GM23338 (cell line): ENCODE data around the gene LMO7. TPM values are rescaled to one million over a fixed set of nuclear protein-coding genes. Genes with fewer than 3 reads are reported as not detected.

Source experiments
- ATAC-seq: fragments of 200-7000 bp; cut with Tn5 transposase; 3 replicates; pipeline ENCODE4 v1.9.1; 2020
- DNase-seq: peaks from one replicate; pipeline ENCODE4 v3.0.0-alpha.2; 2015; ENCODE audit warnings: low spot score
- H2AFZ ChIP-seq: fragments of 200-600 bp; sonication (generic); 2 replicates; pipeline ENCODE4 v1.8.0; 2016; ENCODE audit warnings: antibody characterized with exemption, mild to moderate bottlenecking, moderate library complexity
- H3F3A ChIP-seq: fragments of 200-600 bp; sonication (generic); replicated peaks from 2 replicates; pipeline ENCODE4 v1.8.0; 2017; ENCODE audit warnings: antibody characterized with exemption, mixed run types, low read depth
- H3K27ac ChIP-seq: fragments of 200-600 bp; sonication (generic); 2 replicates; pipeline ENCODE4 v1.6.1; 2016; ENCODE audit warnings: low read depth
- H3K27me3 ChIP-seq: fragments of 200-600 bp; sonication (generic); 2 replicates; pipeline ENCODE4 v1.8.0; 2016; ENCODE audit warnings: mild to moderate bottlenecking, mixed run types, moderate library complexity; ENCODE audit not compliant: insufficient read depth
- H3K36me3 ChIP-seq: fragments of 200-600 bp; sonication (generic); 2 replicates; pipeline ENCODE4 v1.8.0; 2016; ENCODE audit warnings: mild to moderate bottlenecking; ENCODE audit not compliant: insufficient read depth
- H3K4me1 ChIP-seq: fragments of 200-600 bp; sonication (generic); 2 replicates; pipeline ENCODE4 v1.8.0; 2016; ENCODE audit warnings: mild to moderate bottlenecking, moderate library complexity; ENCODE audit not compliant: insufficient read depth
- H3K4me2 ChIP-seq: fragments of 200-600 bp; sonication (generic); 2 replicates; pipeline ENCODE4 v1.7.1; 2017; ENCODE audit warnings: mixed run types
- H3K4me3 ChIP-seq: fragments of 200-600 bp; sonication (generic); 2 replicates; pipeline ENCODE4 v1.6.1; 2016; ENCODE audit warnings: mixed run types
- H3K79me2 ChIP-seq: fragments of 200-600 bp; sonication (generic); replicated peaks from 2 replicates; pipeline ENCODE4 v1.8.0; 2017; ENCODE audit warnings: mild to moderate bottlenecking; ENCODE audit not compliant: insufficient read depth
- H3K9me2 ChIP-seq: fragments of 200-600 bp; sonication (generic); 2 replicates; pipeline ENCODE4 v1.8.0; 2017; ENCODE audit not compliant: insufficient read depth
- H4K20me1 ChIP-seq: fragments of 200-600 bp; sonication (generic); replicated peaks from 2 replicates; pipeline ENCODE4 v1.8.0; 2017; ENCODE audit warnings: mild to moderate bottlenecking; ENCODE audit not compliant: insufficient read depth
- H3K27ac Mint-ChIP-seq: 2 replicates; pipeline ENCODE4 v1.8.0; 2020; ENCODE audit warnings: inconsistent platforms, mild to moderate bottlenecking, moderate library complexity, mixed read lengths
- H3K27me3 Mint-ChIP-seq: 3 replicates; pipeline ENCODE4 v1.8.0; 2022; ENCODE audit warnings: low read depth, mild to moderate bottlenecking, moderate library complexity, mixed read lengths, inconsistent platforms; ENCODE audit not compliant: insufficient read depth, poor library complexity
- H3K36me3 Mint-ChIP-seq: 3 replicates; pipeline ENCODE4 v1.8.0; 2021; ENCODE audit warnings: low read depth, mild to moderate bottlenecking, inconsistent platforms, moderate library complexity, mixed read lengths
- H3K4me1 Mint-ChIP-seq: 3 replicates; pipeline ENCODE4 v1.8.0; 2020; ENCODE audit warnings: mild to moderate bottlenecking, inconsistent platforms, mixed read lengths
- H3K4me3 Mint-ChIP-seq: 3 replicates; pipeline ENCODE4 v1.8.0; 2021; ENCODE audit warnings: moderate library complexity, mild to moderate bottlenecking, inconsistent platforms, mixed read lengths
- H3K9me3 Mint-ChIP-seq: 3 replicates; pipeline ENCODE4 v1.8.0; 2020; ENCODE audit warnings: moderate library complexity, mild to moderate bottlenecking, inconsistent platforms, mixed read lengths
- CREB1 ChIP-seq: fragments of 250-450 bp; sonication (Bioruptor Pico); IDR thresholded peaks from 2 replicates; pipeline ENCODE4 v1.5.0; 2020; ENCODE audit warnings: low read depth, mild to moderate bottlenecking, moderate library complexity
- EZH2 ChIP-seq: fragments of 200-600 bp; sonication (generic); IDR thresholded peaks from one replicate; pipeline ENCODE4 v1.8.0; 2017; ENCODE audit warnings: antibody characterized with exemption, mild to moderate bottlenecking, low read depth; ENCODE audit not compliant: unreplicated experiment
- EZH2phosphoT487 ChIP-seq: fragments of 200-600 bp; sonication (generic); IDR thresholded peaks from one replicate; pipeline ENCODE4 v1.8.1; 2018; ENCODE audit warnings: antibody characterized with exemption; ENCODE audit not compliant: unreplicated experiment
- JUNB ChIP-seq: IDR thresholded peaks from one replicate; pipeline ENCODE4 v1.6.1; 2016; ENCODE audit warnings: antibody characterized with exemption; ENCODE audit not compliant: unreplicated experiment
- NANOG ChIP-seq: IDR thresholded peaks from 2 replicates; pipeline ENCODE4 v1.6.1; 2016; ENCODE audit warnings: antibody characterized with exemption, borderline replicate concordance
- POLR2AphosphoS5 ChIP-seq: IDR thresholded peaks from 2 replicates; pipeline ENCODE4 v1.6.1; 2016; ENCODE audit warnings: antibody characterized with exemption, low read depth
- STAT1 ChIP-seq: IDR thresholded peaks from one replicate; pipeline ENCODE4 v1.6.1; 2016; ENCODE audit warnings: antibody characterized with exemption; ENCODE audit not compliant: unreplicated experiment
- ZNF114 ChIP-seq: fragments of 250-450 bp; sonication (Bioruptor Pico); IDR thresholded peaks from 2 replicates; pipeline ENCODE4 v1.5.0; 2020; ENCODE audit warnings: mild to moderate bottlenecking, moderate library complexity
- ZNF331 ChIP-seq: fragments of 250-450 bp; sonication (Bioruptor Pico); IDR thresholded peaks from 2 replicates; pipeline ENCODE4 v1.5.0; 2020; ENCODE audit warnings: low read depth, mild to moderate bottlenecking, moderate library complexity
- polyA plus RNA-seq: library from polyadenylated mRNA; unstranded; fragments of >200 nt; fragmentation: Nextera tagmentation; extraction: Ambion mirVana; gene quantifications from 2 replicates; pipeline ENCODE4 v1.2.1, GENCODE V29; 2016
- total RNA-seq: library from RNA; depleted of rRNA; stranded (reverse); fragments of >200 nt; shearing (Covaris generic); gene quantifications from 2 replicates; pipeline ENCODE4 v1.2.3, GENCODE V29; 2014
- TF ChIP-seq, protein P1 (sequence below): fragments of 250-450 bp; sonication (Bioruptor Pico); IDR thresholded peaks from 2 replicates; pipeline ENCODE4 v1.5.0; 2020; ENCODE audit warnings: mild to moderate bottlenecking, moderate library complexity
- TF ChIP-seq, protein P2 (sequence below): IDR thresholded peaks from 2 replicates; pipeline ENCODE4 v1.6.1; 2016; ENCODE audit warnings: antibody characterized with exemption
- TF ChIP-seq, protein P3 (sequence below), 2 experiments: fragments of 200-600 bp in 1 of 2; sonication (generic) in 1 of 2; conservative IDR thresholded peaks; 2 replicates each; pipeline versions ENCODE4 v1.5.1 to v1.6.1; 2016 to 2017; ENCODE audit warnings: antibody characterized with exemption in 2 of 2, low read depth in 2 of 2, mild to moderate bottlenecking in 2 of 2, moderate library complexity in 1 of 2
- TF ChIP-seq, protein P4 (sequence below): IDR thresholded peaks from one replicate; pipeline ENCODE4 v1.6.1; 2018; ENCODE audit warnings: antibody characterized with exemption; ENCODE audit not compliant: unreplicated experiment

The LMO7 gene
- total and polyA plus RNA-seq, 2 experiments from 2014 or later = 22.3 to 26.9 TPM

DNA sequence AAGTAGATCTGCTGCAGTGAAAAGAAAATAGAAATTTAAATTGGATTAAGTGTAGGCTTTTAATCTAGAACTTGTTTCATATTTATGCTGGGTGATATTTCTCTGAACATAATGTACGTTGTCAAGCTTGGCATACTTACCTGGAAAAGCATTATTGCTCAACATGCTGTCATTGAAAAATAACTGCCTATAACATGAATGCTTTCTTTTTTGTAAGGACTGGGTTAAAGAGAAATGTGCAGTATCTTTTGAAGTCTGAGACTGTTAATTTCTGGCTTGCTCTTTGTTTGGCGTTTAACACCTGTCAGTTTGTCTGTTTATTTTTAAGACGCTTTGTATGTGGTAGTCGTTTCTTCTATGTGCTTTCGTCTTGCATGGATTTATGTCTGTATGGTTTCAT, 175.2 kb downstream of the LMO7 start:
- H4K20me1 ChIP-seq = no peaks in the 10 kb centered on the region
- no peak overlapping the region for H3K27ac ChIP-seq
- H3K4me2 ChIP-seq = no peak overlapping the region
- H3K9me2 ChIP-seq = 0 out of 2 replicates have a peak, but pooled peaks cover 4% of the 10 kb centered on the region
- Mint-ChIP-seq H3K4me3 (no peak overlapping the region), H3K27me3 (no peaks in the 10 kb centered on the region), H3K27ac (no peak overlapping the region), H3K4me1 (peaks cover 9% of the 10 kb centered on the region), H3K9me3 (no peaks in the 10 kb centered on the region), H3K36me3 (peaks cover 10% of the 10 kb centered on the region; the same call in 2 of the 3 replicates)
- TF ChIP-seq, protein P1, sequence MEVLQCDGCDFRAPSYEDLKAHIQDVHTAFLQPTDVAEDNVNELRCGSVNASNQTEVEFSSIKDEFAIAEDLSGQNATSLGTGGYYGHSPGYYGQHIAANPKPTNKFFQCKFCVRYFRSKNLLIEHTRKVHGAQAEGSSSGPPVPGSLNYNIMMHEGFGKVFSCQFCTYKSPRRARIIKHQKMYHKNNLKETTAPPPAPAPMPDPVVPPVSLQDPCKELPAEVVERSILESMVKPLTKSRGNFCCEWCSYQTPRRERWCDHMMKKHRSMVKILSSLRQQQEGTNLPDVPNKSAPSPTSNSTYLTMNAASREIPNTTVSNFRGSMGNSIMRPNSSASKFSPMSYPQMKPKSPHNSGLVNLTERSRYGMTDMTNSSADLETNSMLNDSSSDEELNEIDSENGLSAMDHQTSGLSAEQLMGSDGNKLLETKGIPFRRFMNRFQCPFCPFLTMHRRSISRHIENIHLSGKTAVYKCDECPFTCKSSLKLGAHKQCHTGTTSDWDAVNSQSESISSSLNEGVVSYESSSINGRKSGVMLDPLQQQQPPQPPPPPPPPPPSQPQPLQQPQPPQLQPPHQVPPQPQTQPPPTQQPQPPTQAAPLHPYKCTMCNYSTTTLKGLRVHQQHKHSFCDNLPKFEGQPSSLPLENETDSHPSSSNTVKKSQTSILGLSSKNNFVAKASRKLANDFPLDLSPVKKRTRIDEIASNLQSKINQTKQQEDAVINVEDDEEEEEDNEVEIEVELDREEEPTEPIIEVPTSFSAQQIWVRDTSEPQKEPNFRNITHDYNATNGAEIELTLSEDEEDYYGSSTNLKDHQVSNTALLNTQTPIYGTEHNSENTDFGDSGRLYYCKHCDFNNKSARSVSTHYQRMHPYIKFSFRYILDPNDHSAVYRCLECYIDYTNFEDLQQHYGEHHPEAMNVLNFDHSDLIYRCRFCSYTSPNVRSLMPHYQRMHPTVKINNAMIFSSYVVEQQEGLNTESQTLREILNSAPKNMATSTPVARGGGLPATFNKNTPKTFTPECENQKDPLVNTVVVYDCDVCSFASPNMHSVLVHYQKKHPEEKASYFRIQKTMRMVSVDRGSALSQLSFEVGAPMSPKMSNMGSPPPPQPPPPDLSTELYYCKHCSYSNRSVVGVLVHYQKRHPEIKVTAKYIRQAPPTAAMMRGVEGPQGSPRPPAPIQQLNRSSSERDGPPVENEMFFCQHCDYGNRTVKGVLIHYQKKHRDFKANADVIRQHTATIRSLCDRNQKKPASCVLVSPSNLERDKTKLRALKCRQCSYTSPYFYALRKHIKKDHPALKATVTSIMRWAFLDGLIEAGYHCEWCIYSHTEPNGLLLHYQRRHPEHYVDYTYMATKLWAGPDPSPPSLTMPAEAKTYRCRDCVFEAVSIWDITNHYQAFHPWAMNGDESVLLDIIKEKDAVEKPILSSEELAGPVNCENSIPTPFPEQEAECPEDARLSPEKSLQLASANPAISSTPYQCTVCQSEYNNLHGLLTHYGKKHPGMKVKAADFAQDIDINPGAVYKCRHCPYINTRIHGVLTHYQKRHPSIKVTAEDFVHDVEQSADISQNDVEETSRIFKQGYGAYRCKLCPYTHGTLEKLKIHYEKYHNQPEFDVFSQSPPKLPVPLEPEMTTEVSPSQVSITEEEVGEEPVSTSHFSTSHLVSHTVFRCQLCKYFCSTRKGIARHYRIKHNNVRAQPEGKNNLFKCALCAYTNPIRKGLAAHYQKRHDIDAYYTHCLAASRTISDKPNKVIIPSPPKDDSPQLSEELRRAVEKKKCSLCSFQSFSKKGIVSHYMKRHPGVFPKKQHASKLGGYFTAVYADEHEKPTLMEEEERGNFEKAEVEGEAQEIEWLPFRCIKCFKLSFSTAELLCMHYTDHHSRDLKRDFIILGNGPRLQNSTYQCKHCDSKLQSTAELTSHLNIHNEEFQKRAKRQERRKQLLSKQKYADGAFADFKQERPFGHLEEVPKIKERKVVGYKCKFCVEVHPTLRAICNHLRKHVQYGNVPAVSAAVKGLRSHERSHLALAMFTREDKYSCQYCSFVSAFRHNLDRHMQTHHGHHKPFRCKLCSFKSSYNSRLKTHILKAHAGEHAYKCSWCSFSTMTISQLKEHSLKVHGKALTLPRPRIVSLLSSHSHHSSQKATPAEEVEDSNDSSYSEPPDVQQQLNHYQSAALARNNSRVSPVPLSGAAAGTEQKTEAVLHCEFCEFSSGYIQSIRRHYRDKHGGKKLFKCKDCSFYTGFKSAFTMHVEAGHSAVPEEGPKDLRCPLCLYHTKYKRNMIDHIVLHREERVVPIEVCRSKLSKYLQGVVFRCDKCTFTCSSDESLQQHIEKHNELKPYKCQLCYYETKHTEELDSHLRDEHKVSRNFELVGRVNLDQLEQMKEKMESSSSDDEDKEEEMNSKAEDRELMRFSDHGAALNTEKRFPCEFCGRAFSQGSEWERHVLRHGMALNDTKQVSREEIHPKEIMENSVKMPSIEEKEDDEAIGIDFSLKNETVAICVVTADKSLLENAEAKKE = no peak
- TF ChIP-seq CREB1 (CRISPR knock-in tag) = no peak
- TF ChIP-seq EZH2phosphoT487 = no peak
- no peak for TF ChIP-seq ZNF331
- TF ChIP-seq, protein P2, sequence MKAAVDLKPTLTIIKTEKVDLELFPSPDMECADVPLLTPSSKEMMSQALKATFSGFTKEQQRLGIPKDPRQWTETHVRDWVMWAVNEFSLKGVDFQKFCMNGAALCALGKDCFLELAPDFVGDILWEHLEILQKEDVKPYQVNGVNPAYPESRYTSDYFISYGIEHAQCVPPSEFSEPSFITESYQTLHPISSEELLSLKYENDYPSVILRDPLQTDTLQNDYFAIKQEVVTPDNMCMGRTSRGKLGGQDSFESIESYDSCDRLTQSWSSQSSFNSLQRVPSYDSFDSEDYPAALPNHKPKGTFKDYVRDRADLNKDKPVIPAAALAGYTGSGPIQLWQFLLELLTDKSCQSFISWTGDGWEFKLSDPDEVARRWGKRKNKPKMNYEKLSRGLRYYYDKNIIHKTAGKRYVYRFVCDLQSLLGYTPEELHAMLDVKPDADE = no peak
- TF ChIP-seq EZH2 = no peak
- TF ChIP-seq, protein P3, sequence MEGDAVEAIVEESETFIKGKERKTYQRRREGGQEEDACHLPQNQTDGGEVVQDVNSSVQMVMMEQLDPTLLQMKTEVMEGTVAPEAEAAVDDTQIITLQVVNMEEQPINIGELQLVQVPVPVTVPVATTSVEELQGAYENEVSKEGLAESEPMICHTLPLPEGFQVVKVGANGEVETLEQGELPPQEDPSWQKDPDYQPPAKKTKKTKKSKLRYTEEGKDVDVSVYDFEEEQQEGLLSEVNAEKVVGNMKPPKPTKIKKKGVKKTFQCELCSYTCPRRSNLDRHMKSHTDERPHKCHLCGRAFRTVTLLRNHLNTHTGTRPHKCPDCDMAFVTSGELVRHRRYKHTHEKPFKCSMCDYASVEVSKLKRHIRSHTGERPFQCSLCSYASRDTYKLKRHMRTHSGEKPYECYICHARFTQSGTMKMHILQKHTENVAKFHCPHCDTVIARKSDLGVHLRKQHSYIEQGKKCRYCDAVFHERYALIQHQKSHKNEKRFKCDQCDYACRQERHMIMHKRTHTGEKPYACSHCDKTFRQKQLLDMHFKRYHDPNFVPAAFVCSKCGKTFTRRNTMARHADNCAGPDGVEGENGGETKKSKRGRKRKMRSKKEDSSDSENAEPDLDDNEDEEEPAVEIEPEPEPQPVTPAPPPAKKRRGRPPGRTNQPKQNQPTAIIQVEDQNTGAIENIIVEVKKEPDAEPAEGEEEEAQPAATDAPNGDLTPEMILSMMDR (conservative IDR thresholded peaks at IDR 0.05; ENCODE audit: low read depth in 2 of 2) = no peak
- no peak for TF ChIP-seq ZNF114
- TF ChIP-seq STAT1 = no peak
- no peak for TF ChIP-seq POLR2AphosphoS5
- no peak for TF ChIP-seq NANOG
- TF ChIP-seq JUNB = no peak
- TF ChIP-seq, protein P4, sequence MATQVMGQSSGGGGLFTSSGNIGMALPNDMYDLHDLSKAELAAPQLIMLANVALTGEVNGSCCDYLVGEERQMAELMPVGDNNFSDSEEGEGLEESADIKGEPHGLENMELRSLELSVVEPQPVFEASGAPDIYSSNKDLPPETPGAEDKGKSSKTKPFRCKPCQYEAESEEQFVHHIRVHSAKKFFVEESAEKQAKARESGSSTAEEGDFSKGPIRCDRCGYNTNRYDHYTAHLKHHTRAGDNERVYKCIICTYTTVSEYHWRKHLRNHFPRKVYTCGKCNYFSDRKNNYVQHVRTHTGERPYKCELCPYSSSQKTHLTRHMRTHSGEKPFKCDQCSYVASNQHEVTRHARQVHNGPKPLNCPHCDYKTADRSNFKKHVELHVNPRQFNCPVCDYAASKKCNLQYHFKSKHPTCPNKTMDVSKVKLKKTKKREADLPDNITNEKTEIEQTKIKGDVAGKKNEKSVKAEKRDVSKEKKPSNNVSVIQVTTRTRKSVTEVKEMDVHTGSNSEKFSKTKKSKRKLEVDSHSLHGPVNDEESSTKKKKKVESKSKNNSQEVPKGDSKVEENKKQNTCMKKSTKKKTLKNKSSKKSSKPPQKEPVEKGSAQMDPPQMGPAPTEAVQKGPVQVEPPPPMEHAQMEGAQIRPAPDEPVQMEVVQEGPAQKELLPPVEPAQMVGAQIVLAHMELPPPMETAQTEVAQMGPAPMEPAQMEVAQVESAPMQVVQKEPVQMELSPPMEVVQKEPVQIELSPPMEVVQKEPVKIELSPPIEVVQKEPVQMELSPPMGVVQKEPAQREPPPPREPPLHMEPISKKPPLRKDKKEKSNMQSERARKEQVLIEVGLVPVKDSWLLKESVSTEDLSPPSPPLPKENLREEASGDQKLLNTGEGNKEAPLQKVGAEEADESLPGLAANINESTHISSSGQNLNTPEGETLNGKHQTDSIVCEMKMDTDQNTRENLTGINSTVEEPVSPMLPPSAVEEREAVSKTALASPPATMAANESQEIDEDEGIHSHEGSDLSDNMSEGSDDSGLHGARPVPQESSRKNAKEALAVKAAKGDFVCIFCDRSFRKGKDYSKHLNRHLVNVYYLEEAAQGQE = no peak
- H3F3A ChIP-seq = no peaks in the 10 kb centered on the region
- H3K4me3 ChIP-seq = no peak overlapping the region
- ATAC-seq (no peak), DNase-seq (no peak)
- H3K79me2 ChIP-seq = no peaks in the 10 kb centered on the region
- no peaks in the 10 kb centered on the region for H3K36me3 ChIP-seq
- H3K27me3 ChIP-seq = no peaks in the 10 kb centered on the region
- peaks cover 3% of the 10 kb centered on the region; the same call in 1 of the 2 replicates for H3K4me1 ChIP-seq
- no peak overlapping the region for H2AFZ ChIP-seq
